PC-9 (cell line): Measurements from ENCODE around the gene SLC7A14.

Experiments used
- EZH2 ChIP-seq: fragments of 200-600 bp; sonication (generic); IDR thresholded peaks from 2 replicates; pipeline ENCODE4 v1.8.0; 2017; ENCODE audit warnings: antibody characterized with exemption, low read depth
- TF ChIP-seq, protein P1 (sequence below): fragments of 200-600 bp; sonication (generic); conservative IDR thresholded peaks from 2 replicates; pipeline ENCODE4 v1.6.1; 2017; ENCODE audit warnings: mixed run types, antibody characterized with exemption, mild to moderate bottlenecking, moderate library complexity

DNA sequence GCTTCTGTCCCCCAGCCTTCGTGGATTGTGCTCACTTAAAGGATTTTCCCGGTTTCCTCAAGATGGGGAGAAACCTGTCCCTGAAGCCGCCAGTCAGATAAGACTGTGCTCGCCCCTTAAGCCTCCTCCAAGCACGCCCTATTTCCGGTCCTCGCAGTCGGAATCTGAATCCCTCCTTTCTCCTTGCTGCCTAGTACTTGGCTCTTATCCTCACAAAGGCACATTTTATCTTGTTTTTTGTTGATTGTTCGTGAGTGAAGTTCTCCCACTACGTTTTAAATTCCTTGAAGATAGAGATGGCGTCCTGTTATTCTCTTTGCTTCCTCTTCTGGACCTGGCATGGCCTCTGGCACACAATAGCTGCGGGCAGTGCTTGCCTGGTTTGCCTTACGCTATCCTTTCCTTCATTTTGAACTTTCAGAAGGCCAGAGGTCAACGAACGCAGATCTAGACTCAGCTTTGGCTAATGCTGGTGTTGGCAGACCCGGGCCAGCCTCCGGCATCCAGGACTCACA lies 165.5 kb downstream of the SLC7A14 start:
- TF ChIP-seq, protein P1, sequence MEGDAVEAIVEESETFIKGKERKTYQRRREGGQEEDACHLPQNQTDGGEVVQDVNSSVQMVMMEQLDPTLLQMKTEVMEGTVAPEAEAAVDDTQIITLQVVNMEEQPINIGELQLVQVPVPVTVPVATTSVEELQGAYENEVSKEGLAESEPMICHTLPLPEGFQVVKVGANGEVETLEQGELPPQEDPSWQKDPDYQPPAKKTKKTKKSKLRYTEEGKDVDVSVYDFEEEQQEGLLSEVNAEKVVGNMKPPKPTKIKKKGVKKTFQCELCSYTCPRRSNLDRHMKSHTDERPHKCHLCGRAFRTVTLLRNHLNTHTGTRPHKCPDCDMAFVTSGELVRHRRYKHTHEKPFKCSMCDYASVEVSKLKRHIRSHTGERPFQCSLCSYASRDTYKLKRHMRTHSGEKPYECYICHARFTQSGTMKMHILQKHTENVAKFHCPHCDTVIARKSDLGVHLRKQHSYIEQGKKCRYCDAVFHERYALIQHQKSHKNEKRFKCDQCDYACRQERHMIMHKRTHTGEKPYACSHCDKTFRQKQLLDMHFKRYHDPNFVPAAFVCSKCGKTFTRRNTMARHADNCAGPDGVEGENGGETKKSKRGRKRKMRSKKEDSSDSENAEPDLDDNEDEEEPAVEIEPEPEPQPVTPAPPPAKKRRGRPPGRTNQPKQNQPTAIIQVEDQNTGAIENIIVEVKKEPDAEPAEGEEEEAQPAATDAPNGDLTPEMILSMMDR: no peak
- no peak for TF ChIP-seq EZH2
